Activated CD8-positive, alpha-beta memory T cell treated with anti-CD3 and anti-CD28 coated beads, Interleukin-2, amount 50 U/mL, for 1 hour (primary cell): ENCODE measurements around the gene ABAT.
"Not testable (repeated sequence)": the region's sequence is repeated elsewhere in the genome, so short reads cannot be mapped to it uniquely, and the experiment has no call there.

Experiments used
- DNase-seq: peaks from one replicate; pipeline ENCODE4 v3.0.0-alpha.2; 2020; ENCODE audit errors: extremely low read depth

ABAT gene

GRCh38 chr16:8742068-8742467, 67.7 kb downstream of the ABAT start:
- no peak for DNase-seq

GRCh38 chr16:8748944-8749343, 74.5 kb downstream of the ABAT start:
- not testable (repeated sequence) for DNase-seq

- no peak for DNase-seq
These were observed 77.3 kb downstream of the ABAT start for GRCh38 chr16:8751481-8752311.

- DNase-seq: no peak
These were observed 78.3 kb downstream of the ABAT start for GRCh38 chr16:8752706-8753105.

GRCh38 chr16:8753416-8754054, 79.1 kb downstream of the ABAT start:
- DNase-seq: no peak

GRCh38 chr16:8756755-8757154, 82.3 kb downstream of the ABAT start:
- DNase-seq: no peak

- DNase-seq: no peak
These were observed 83.6 kb downstream of the ABAT start for GRCh38 chr16:8758022-8758421.

- DNase-seq: no peak
These were observed 85.6 kb downstream of the ABAT start for GRCh38 chr16:8760021-8760420.

GRCh38 chr16:8761078-8761477, 86.7 kb downstream of the ABAT start:
- no peak for DNase-seq

- DNase-seq: no peak
These were observed 87.8 kb downstream of the ABAT start for GRCh38 chr16:8762254-8762653.

GRCh38 chr16:8763083-8763482, 88.7 kb downstream of the ABAT start:
- no peak for DNase-seq

GRCh38 chr16:8763899-8764298, 89.5 kb downstream of the ABAT start:
- no peak for DNase-seq

- no peak for DNase-seq
These were observed 90.3 kb downstream of the ABAT start for GRCh38 chr16:8764525-8765250.

GRCh38 chr16:8767176-8767575, 92.8 kb downstream of the ABAT start:
- no peak for DNase-seq

- no peak for DNase-seq
These were observed 93.9 kb downstream of the ABAT start for GRCh38 chr16:8768283-8768682.

- no peak for DNase-seq
These were observed 94.3 kb downstream of the ABAT start for GRCh38 chr16:8768692-8769091.

GRCh38 chr16:8773537-8773936, 99.1 kb downstream of the ABAT start:
- DNase-seq: no peak

GRCh38 chr16:8774208-8774607, 99.8 kb downstream of the ABAT start:
- no peak for DNase-seq

- no peak for DNase-seq
These were observed 100.9 kb downstream of the ABAT start for GRCh38 chr16:8775359-8775758.

- DNase-seq: no peak
These were observed 101.7 kb downstream of the ABAT start for GRCh38 chr16:8776129-8776584.

GRCh38 chr16:8777217-8777616, 102.8 kb downstream of the ABAT start:
- no peak for DNase-seq

GRCh38 chr16:8781797-8782196, 107.4 kb downstream of the ABAT start:
- DNase-seq: no peak

GRCh38 chr16:8782673-8783072, 108.3 kb downstream of the ABAT start:
- no peak for DNase-seq
